Esophagus squamous epithelium (tissue), 4 donors: Measurements from ENCODE around the gene FIG4.

Experiments
- POLR2A ChIP-seq, 4 donors: fragments of 450-650 bp; IDR thresholded peaks; one replicate each; pipeline ENCODE4 v1.6.1; 2017; ENCODE audit warnings: antibody characterized with exemption in 4 of 4, mild to moderate bottlenecking in 4 of 4, moderate library complexity in 3 of 4
- TF ChIP-seq, protein P1 (sequence below), 6 experiments: fragments of 450-650 bp in 4 of 6; fragments of 200-600 bp in 2 of 6; sonication (generic) in 2 of 6; IDR thresholded peaks; one replicate each; pipeline ENCODE4 v1.5.1; 2016 to 2019; ENCODE audit warnings: antibody characterized with exemption in 6 of 6, mild to moderate bottlenecking in 4 of 6, moderate library complexity in 4 of 6

DNA sequence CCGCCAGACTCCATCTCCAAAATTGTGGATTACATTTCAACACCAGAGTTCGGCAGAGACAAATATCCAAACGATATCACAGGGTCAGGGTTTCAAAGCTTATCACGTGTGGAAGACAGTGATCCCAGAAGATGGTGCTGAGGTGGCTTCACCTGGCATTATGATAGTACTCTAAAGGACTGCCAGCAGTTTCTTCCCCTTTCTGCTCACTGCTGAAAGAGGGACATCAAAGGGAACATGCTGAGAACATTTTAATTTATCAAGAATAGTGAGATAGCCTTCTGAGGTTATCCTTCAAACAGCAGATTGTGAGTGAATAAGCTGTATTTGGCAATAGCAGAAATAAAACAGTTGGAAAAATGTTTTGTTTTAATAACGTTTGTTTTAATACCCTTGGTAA lies 79.7 kb downstream of the FIG4 start:
- TF ChIP-seq POLR2A (IDR thresholded peaks at IDR 0.05), result no peak
- TF ChIP-seq, protein P1, sequence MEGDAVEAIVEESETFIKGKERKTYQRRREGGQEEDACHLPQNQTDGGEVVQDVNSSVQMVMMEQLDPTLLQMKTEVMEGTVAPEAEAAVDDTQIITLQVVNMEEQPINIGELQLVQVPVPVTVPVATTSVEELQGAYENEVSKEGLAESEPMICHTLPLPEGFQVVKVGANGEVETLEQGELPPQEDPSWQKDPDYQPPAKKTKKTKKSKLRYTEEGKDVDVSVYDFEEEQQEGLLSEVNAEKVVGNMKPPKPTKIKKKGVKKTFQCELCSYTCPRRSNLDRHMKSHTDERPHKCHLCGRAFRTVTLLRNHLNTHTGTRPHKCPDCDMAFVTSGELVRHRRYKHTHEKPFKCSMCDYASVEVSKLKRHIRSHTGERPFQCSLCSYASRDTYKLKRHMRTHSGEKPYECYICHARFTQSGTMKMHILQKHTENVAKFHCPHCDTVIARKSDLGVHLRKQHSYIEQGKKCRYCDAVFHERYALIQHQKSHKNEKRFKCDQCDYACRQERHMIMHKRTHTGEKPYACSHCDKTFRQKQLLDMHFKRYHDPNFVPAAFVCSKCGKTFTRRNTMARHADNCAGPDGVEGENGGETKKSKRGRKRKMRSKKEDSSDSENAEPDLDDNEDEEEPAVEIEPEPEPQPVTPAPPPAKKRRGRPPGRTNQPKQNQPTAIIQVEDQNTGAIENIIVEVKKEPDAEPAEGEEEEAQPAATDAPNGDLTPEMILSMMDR (IDR thresholded peaks at IDR 0.05), result no peak
